Measurements from ENCODE around the gene NTSR1. TPM values are rescaled to one million over a fixed set of nuclear protein-coding genes. Genes with fewer than 3 reads are reported as not detected.

NTSR1 gene
- total and polyA plus RNA-seq, 2 of the 8 experiments (the other 6 are each of a cell fraction or from before 2014, with no cell fraction given), result 0.53 to 0.89 TPM

DNA sequence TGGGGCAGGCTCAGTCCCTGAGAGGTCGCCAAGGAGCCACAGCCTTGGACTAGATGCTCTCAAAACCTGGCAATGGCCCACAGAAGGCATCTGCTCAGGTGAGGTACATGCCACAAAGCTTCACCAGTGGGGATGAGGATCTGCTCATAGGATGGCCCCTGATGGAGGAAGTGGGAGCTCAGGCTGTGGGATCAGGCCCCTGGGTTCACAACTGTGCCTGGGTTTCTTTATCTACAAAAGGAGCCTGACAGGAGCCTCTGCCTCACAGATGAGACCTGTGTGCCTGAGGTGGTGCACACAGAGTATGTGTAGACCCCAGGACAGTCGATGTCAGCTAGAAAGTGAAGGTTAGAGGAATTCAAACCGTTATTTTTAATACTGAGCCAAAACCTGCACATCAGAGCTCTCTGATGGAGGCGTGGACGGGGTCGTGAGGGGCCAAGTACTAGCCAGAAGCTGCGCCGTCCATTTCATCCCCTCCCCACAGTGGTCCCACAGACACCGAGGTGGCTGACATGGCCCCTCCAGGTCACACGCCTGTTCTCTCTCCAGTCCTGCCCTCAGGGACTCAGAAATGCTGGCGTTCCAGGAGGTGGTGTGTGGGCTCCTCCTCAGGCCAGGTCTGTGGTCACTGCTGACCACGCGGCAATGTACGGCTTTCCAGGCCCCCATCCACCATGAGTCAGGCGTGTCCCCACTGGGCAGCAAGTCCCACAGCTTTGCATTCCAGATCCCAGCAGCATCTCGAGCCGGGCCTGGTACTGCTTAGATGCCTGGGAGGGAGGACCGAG is 33.3 kb downstream of the NTSR1 start (continued):
- no peak for TF ChIP-seq ZNF274 (IDR thresholded peaks at IDR 0.05; ENCODE audit: borderline replicate concordance, extremely low read depth, low read length)
- TF ChIP-seq, protein P1, sequence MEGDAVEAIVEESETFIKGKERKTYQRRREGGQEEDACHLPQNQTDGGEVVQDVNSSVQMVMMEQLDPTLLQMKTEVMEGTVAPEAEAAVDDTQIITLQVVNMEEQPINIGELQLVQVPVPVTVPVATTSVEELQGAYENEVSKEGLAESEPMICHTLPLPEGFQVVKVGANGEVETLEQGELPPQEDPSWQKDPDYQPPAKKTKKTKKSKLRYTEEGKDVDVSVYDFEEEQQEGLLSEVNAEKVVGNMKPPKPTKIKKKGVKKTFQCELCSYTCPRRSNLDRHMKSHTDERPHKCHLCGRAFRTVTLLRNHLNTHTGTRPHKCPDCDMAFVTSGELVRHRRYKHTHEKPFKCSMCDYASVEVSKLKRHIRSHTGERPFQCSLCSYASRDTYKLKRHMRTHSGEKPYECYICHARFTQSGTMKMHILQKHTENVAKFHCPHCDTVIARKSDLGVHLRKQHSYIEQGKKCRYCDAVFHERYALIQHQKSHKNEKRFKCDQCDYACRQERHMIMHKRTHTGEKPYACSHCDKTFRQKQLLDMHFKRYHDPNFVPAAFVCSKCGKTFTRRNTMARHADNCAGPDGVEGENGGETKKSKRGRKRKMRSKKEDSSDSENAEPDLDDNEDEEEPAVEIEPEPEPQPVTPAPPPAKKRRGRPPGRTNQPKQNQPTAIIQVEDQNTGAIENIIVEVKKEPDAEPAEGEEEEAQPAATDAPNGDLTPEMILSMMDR (IDR thresholded peaks at IDR 0.05; ENCODE audit: control extremely low read depth in 1 of 3, insufficient read depth in 1 of 3, low read depth in 1 of 3, low read length in 3 of 3), result no peak
- no peak for TF ChIP-seq E2F6 (IDR thresholded peaks at IDR 0.05)
- TF ChIP-seq CTBP2 (IDR thresholded peaks at IDR 0.05; ENCODE audit: borderline replicate concordance, insufficient read depth, insufficient read length, low read length), result no peak
- TF ChIP-seq TAF1 (IDR thresholded peaks at IDR 0.05; ENCODE audit: low read depth, low read length), result no peak
- no peak for TF ChIP-seq EP300 (IDR thresholded peaks at IDR 0.05; ENCODE audit: borderline replicate concordance in 1 of 2, low read depth in 2 of 2, low read length in 2 of 2)
